Spleen (tissue), 3 donors: ENCODE data around the gene MRPL44.

Source experiments
- POLR2A ChIP-seq, 3 donors: fragments of 450-650 bp; IDR thresholded peaks; one replicate each; pipeline ENCODE4 v1.5.1; 2017; ENCODE audit warnings: antibody characterized with exemption in 3 of 3, mild to moderate bottlenecking in 1 of 3
- POLR2AphosphoS5 ChIP-seq, 3 donors: sonication (generic); formaldehyde crosslinking; IDR thresholded peaks; one replicate each; pipeline ENCODE4 v1.5.1; 2017; ENCODE audit warnings: antibody characterized with exemption in 3 of 3

GRCh38 chr2:223930103-223930976 is 26.9 kb upstream of the MRPL44 start:
- TF ChIP-seq POLR2AphosphoS5 (IDR thresholded peaks at IDR 0.05) (peak; percentile 41 to 50 (median 41)), POLR2A (IDR thresholded peaks at IDR 0.05) (no peak)
